Left ventricle myocardium inferior (tissue), 1 donor: ENCODE data around the gene CBX3. TPM values are rescaled to one million over a fixed set of nuclear protein-coding genes. Genes with fewer than 3 reads are reported as not detected.
"Not testable (repeated sequence)": the region's sequence is repeated elsewhere in the genome, so short reads cannot be mapped to it uniquely, and the experiment has no call there.

ENCODE experiments used
- DNase-seq: peaks from one replicate; pipeline ENCODE4 v3.0.0-alpha.2; 2020
- H3K27ac ChIP-seq: fragments of 200-600 bp; replicated peaks from 2 replicates; pipeline ENCODE4 v1.8.0; 2021
- H3K27me3 ChIP-seq: fragments of 200-600 bp; 2 replicates; pipeline ENCODE4 v1.8.0; 2021; ENCODE audit warnings: low read depth
- H3K36me3 ChIP-seq: fragments of 200-600 bp; 2 replicates; pipeline ENCODE4 v1.8.0; 2021
- H3K4me1 ChIP-seq: fragments of 200-600 bp; 2 replicates; pipeline ENCODE4 v1.8.0; 2021
- H3K4me3 ChIP-seq: fragments of 200-600 bp; 2 replicates; pipeline ENCODE4 v1.8.0; 2021; ENCODE audit warnings: mild to moderate bottlenecking, moderate library complexity
- H3K9me3 ChIP-seq: fragments of 200-600 bp; replicated peaks from 2 replicates; pipeline ENCODE4 v1.8.0; 2021
- CTCF ChIP-seq: fragments of 200-600 bp; IDR thresholded peaks from 2 replicates; pipeline ENCODE4 v1.8.0; 2021; ENCODE audit warnings: antibody characterized with exemption, mild to moderate bottlenecking, borderline replicate concordance
- intact Hi-C: fragments of 100-400 bp; cut with micrococcal nuclease; formaldehyde crosslinking; loops from one replicate; pipeline ENCODE4 v1.11.0; 2022
- total RNA-seq: library from RNA; stranded (reverse); fragmentation: NEBNext Ultra II Directional; extraction: Animal tissue kit (Norgen Biotek cat#: 25700); gene quantifications from one replicate; pipeline ENCODE4 v1.2.1, GENCODE V29; 2021
- donor health status: DM: no; HTN: yes; CAD: no; lungs with severe emphysema.

The CBX3 gene
- total RNA-seq, 1 donor from 2014 or later: 58.5 TPM

GRCh38 chr7:26238032-26238431, 36.5 kb downstream of the CBX3 start:
- intact Hi-C loops: no loop called here
- H3K36me3 ChIP-seq: no peaks in the 10 kb centered on the region
- H3K4me1 ChIP-seq: no peaks in the 10 kb centered on the region
- H3K9me3 ChIP-seq: no peaks in the 10 kb centered on the region
- H3K27me3 ChIP-seq: peaks cover 42% of the 10 kb centered on the region
- DNase-seq: no peak
- H3K4me3 ChIP-seq: no peak overlapping the region
- TF ChIP-seq CTCF: no peak
- H3K27ac ChIP-seq: no peak overlapping the region

- no peak for DNase-seq
- no peak for TF ChIP-seq CTCF
- intact Hi-C loops: no loop called here
These were observed 43.6 kb downstream of the CBX3 start for GRCh38 chr7:26245150-26245549.

GRCh38 chr7:26250239-26250638, 48.7 kb downstream of the CBX3 start:
- DNase-seq: no peak
- Histone ChIP-seq H3K27ac (no peak overlapping the region), H3K4me3 (no peak overlapping the region), H3K9me3 (no peaks in the 10 kb centered on the region), H3K27me3 (peaks cover 15% of the 10 kb centered on the region), H3K36me3 (no peaks in the 10 kb centered on the region), H3K4me1 (no peaks in the 10 kb centered on the region)
- no peak for TF ChIP-seq CTCF
- intact Hi-C loops: no loop called here

More at GRCh38 chr7:26245150-26245549, 43.6 kb downstream of the CBX3 start:
- H3K4me3 ChIP-seq: no peak overlapping the region
- no peaks in the 10 kb centered on the region for H3K36me3 ChIP-seq
- H3K27me3 ChIP-seq: peaks cover 35% of the 10 kb centered on the region
- no peaks in the 10 kb centered on the region for H3K9me3 ChIP-seq
- no peaks in the 10 kb centered on the region for H3K4me1 ChIP-seq
- H3K27ac ChIP-seq: no peak overlapping the region

GRCh38 chr7:26261866-26262265, 60.3 kb downstream of the CBX3 start:
- DNase-seq, intact Hi-C loops, H3K36me3 ChIP-seq, H3K27ac ChIP-seq, H3K27me3 ChIP-seq, H3K4me3 ChIP-seq, H3K4me1 ChIP-seq: not testable (repeated sequence)
- H3K9me3 ChIP-seq: peaks cover 19% of the 10 kb centered on the region

Other genes starting within 250 kb of the CBX3 start
- 0.99 TPM for gene NFE2L3, start 49.5 kb upstream of the CBX3 start, total RNA-seq
- 398 TPM for gene HNRNPA2B1, start 999 bp upstream of the CBX3 start, total RNA-seq
- gene SNX10, start 90.1 kb downstream of the CBX3 start, total RNA-seq: 1.1 TPM